NT2/D1 (cell line): ENCODE data around the gene CHRNB4.

Experiments
- YY1 ChIP-seq: IDR thresholded peaks from 2 replicates; pipeline ENCODE4 v1.6.1; 2011; ENCODE audit not compliant: insufficient read length, insufficient read depth
- ZNF274 ChIP-seq: IDR thresholded peaks from 2 replicates; pipeline ENCODE4 v1.6.1; 2011; ENCODE audit warnings: mild to moderate bottlenecking, low read depth, low read length

- TF ChIP-seq YY1 (no peak), ZNF274 (no peak)
Observed at GRCh38 chr15:78605680-78606079, 35.3 kb downstream of the CHRNB4 start.
